Heart left ventricle (tissue), 16 donors: Measurements from ENCODE around the gene MYOF. TPM values are rescaled to one million over a fixed set of nuclear protein-coding genes. Genes with fewer than 3 reads are reported as not detected.

ENCODE experiments used
- ATAC-seq, 4 donors: fragments of 200-7000 bp; cut with Tn5 transposase; one replicate each; pipeline ENCODE4 v1.9.1; 2020 to 2022; ENCODE audit warnings: moderate library complexity in 4 of 4, mild to moderate bottlenecking in 3 of 4, moderate number of reproducible peaks in 1 of 4
- DNase-seq, 5 donors: peaks; one replicate each; pipeline ENCODE4 v3.0.0-alpha.2; 2020
- H3K27ac ChIP-seq, 12 donors: fragments of 200-600 bp; sonication (generic) in 4 of 12; one replicate each; pipeline versions ENCODE4 v1.5.0 to v1.8.0; 2016 to 2022; ENCODE audit warnings: mild to moderate bottlenecking in 2 of 12
- H3K27me3 ChIP-seq, 9 donors: fragments of 200-600 bp; sonication (generic) in 2 of 9; one replicate each; pipeline versions ENCODE4 v1.5.1 to v1.8.0; 2016 to 2022; ENCODE audit warnings: mild to moderate bottlenecking in 3 of 9
- H3K36me3 ChIP-seq, 9 donors: fragments of 200-600 bp; sonication (generic) in 2 of 9; one replicate each; pipeline versions ENCODE4 v1.5.0 to v1.8.0; 2018 to 2022; ENCODE audit warnings: mild to moderate bottlenecking in 2 of 9
- H3K4me1 ChIP-seq, 12 donors: fragments of 200-600 bp; sonication (generic) in 4 of 12; one replicate each; pipeline versions ENCODE4 v1.5.0 to v1.8.0; 2016 to 2022; ENCODE audit warnings: mild to moderate bottlenecking in 3 of 12
- H3K4me3 ChIP-seq, 12 donors: fragments of 200-600 bp; sonication (generic) in 4 of 12; one replicate each; pipeline versions ENCODE4 v1.5.0 to v1.8.0; 2017 to 2022; ENCODE audit warnings: mild to moderate bottlenecking in 9 of 12, moderate library complexity in 4 of 12
- H3K9me3 ChIP-seq, 12 donors: fragments of 200-600 bp; sonication (generic) in 4 of 12; one replicate each; pipeline versions ENCODE4 v1.5.0 to v1.8.0; 2016 to 2022; ENCODE audit warnings: mild to moderate bottlenecking in 1 of 12
- POLR2A ChIP-seq, 2 donors: fragments of 450-650 bp; IDR thresholded peaks; one replicate each; pipeline ENCODE4 v1.6.1; 2017; ENCODE audit warnings: antibody characterized with exemption in 2 of 2, mild to moderate bottlenecking in 2 of 2, moderate library complexity in 2 of 2
- WGBS, 4 donors: extraction: QIAGEN DNeasy Blood & Tissue Kit in 2 of 4; methylation state at CpG; one replicate each; pipeline versions ENCODE4 v1.1.5 to v1.1.7; 2013 to 2018; 5-methylcytosine and 5-hydroxymethylcytosine counted together
- intact Hi-C, 10 donors: fragments of 100-400 bp; cut with DNase I; formaldehyde crosslinking; loops; one replicate each; pipeline versions ENCODE4 v1.11.1 to v1.14.2; 2022
- polyA plus RNA-seq, 2 donors: library from polyadenylated mRNA; stranded (reverse); fragments of 200-250 nt; gene quantifications; one replicate each; pipeline ENCODE4 v1.2.3, GENCODE V29; 2013
- total RNA-seq, 9 donors: library from RNA; depleted of rRNA in 2 of 9; stranded (reverse); fragments of >200 nt in 2 of 9; fragmentation: NEBNext Ultra II Directional in 3 of 9; extraction: Animal tissue kit (Norgen Biotek cat#: 25700) in 3 of 9; gene quantifications; one replicate each; pipeline versions ENCODE4 v1.1.0 to v1.2.4, GENCODE V29; 2016 to 2023
- TF ChIP-seq, protein P1 (sequence below), 12 donors: fragments of 200-600 bp; sonication (generic) in 4 of 12; IDR thresholded peaks; one replicate each; pipeline versions ENCODE4 v1.5.0 to v1.8.0; 2018 to 2022; ENCODE audit warnings: antibody characterized with exemption in 12 of 12, mild to moderate bottlenecking in 5 of 12
- donor health status: ischemic (EF 13 %, LVEDD 7.1; RV severe dilation, severe dysfunction).
- donor health status: healthy with polysubstance abuse.
- donor health status: DM: no; HTN: yes; CAD: no.
- donor health status: DM: no; HTN: no; CAD: no.
- donor health status: ischemic (EF 25% LVEDD 6.9; RV normal size, moderate dysfunction).
- donor health status: ischemic (EF 25% LVEDD 5.7; RV mildly dilated, moderate dysfunction).
- donor health status: healthy.
- donor health status: DM: yes; HTN: yes; CAD: no.
- donor health status: ischemic (EF 35%, LVEDD 5.7; RV mildly dilated, moderate dysfunction).
- donor health status: nonischemic (EF 11% LVEDD 7.7; RV severe dilation, severe dysfunction).
- donor health status: DM: yes; HTN: yes; CAD: no.
- donor health status: PGD.
- donor health status: ischemic (EF 29% LVEDD 5.4; RV normal size, mild dysfunction).
- donor health status: nonischemic (EF 23%, LVEDD 6.1; RV moderate dilation, normal function).

Gene MYOF
- total and polyA plus RNA-seq, 11 donors, result 13.2 to 64.5 (median 21.6) TPM

GRCh38 chr10:93493162-93493561 lies 11.0 kb upstream of the MYOF start:
- no peak for DNase-seq

DNA sequence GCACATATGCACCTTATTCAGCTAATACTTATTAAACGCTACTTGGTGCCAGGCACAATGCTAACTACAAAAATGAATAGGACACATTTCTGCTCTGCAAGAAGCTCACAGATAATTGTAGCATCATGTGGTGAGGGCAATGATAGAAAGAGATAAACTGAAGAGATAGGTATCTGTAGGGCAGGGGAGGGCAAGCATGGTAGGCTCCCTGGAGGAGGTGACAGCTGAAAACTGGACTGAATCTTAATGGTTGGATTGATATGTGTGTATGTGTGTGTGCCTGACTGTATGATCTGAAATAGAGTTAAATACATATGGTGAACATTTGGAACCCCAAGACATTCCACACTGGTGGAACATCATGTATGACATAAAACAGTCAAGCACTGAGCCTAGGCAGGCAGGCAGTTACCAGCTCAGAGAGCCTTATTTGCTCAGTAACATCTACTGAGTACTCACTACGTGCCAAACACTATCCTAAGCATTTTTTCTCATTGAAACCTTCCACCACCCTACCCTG lies 9.5 kb upstream of the MYOF start:
- H3K27ac ChIP-seq, result no peak overlapping the region
- H3K27me3 ChIP-seq, result no peaks in the 10 kb centered on the region
- WGBS, 4 donors, result 76 to 79% (median 78%) methylated on average over 2 of the region's 2 CpGs
- H3K36me3 ChIP-seq, result no peaks in the 10 kb centered on the region
- intact Hi-C loops, result no loop called here
- H3K4me1 ChIP-seq, result peaks cover 0 to 10% (median 5%) of the 10 kb centered on the region in 12 donors
- H3K4me3 ChIP-seq, result no peak overlapping the region
- H3K9me3 ChIP-seq, result no peaks in the 10 kb centered on the region
- ATAC-seq, result no peak
- TF ChIP-seq, protein P1, sequence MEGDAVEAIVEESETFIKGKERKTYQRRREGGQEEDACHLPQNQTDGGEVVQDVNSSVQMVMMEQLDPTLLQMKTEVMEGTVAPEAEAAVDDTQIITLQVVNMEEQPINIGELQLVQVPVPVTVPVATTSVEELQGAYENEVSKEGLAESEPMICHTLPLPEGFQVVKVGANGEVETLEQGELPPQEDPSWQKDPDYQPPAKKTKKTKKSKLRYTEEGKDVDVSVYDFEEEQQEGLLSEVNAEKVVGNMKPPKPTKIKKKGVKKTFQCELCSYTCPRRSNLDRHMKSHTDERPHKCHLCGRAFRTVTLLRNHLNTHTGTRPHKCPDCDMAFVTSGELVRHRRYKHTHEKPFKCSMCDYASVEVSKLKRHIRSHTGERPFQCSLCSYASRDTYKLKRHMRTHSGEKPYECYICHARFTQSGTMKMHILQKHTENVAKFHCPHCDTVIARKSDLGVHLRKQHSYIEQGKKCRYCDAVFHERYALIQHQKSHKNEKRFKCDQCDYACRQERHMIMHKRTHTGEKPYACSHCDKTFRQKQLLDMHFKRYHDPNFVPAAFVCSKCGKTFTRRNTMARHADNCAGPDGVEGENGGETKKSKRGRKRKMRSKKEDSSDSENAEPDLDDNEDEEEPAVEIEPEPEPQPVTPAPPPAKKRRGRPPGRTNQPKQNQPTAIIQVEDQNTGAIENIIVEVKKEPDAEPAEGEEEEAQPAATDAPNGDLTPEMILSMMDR (IDR thresholded peaks at IDR 0.05), result no peak
- no peak for TF ChIP-seq POLR2A (IDR thresholded peaks at IDR 0.05)
- DNase-seq, result no peak

More at GRCh38 chr10:93493162-93493561, 11.0 kb upstream of the MYOF start:
- Histone ChIP-seq H3K27ac (no peak overlapping the region), H3K4me1 (peaks cover 0 to 14% (median 7%) of the 10 kb centered on the region in 12 donors), H3K27me3 (no peaks in the 10 kb centered on the region), H3K9me3 (no peaks in the 10 kb centered on the region), H3K36me3 (no peaks in the 10 kb centered on the region), H3K4me3 (no peak overlapping the region)
- 68 to 77% (median 74%) methylated on average over 3 of the region's 3 CpGs for WGBS, 4 donors
- ATAC-seq, result no peak
- intact Hi-C loops, result no loop called here
- TF ChIP-seq, protein P1 (IDR thresholded peaks at IDR 0.05), result no peak

DNA sequence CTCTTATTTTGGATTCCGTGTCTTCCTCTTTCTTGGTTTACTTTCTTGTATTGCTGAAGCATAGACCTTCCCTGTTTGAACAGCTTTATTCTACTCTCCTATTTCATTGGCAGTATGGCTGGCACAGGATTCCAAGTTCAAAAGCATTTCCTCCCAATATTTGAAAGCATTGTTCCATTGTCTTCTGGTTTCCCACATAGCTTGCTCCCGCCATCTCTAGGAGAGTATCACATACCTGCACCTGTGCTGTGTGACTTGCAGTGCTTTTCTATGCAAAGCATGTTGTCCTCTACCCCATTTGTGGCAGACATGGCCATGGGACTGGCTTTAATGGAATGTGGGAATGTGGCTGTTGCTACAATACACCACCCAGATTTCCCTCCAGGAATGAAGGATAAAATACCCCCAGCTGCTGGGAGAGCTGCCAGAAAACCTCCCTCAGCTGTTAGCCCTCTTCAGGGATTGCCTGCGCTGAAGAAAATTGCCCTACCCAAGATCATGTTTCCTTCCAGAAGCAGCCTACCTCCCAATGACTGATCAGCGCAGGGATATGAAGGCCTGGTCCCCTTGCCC lies 6.9 kb upstream of the MYOF start:
- Histone ChIP-seq H3K27ac (no peak overlapping the region), H3K4me3 (no peak overlapping the region), H3K4me1 (no peaks in the 10 kb centered on the region), H3K36me3 (no peaks in the 10 kb centered on the region), H3K27me3 (no peaks in the 10 kb centered on the region), H3K9me3 (no peaks in the 10 kb centered on the region)
- TF ChIP-seq POLR2A (IDR thresholded peaks at IDR 0.05), result no peak
- TF ChIP-seq, protein P1 (IDR thresholded peaks at IDR 0.05), result no peak
- 82 to 94% (median 84%) methylated on average over 4 of the region's 4 CpGs for WGBS, 4 donors
- ATAC-seq (no peak), DNase-seq (no peak)
- intact Hi-C loops, result no loop called here

GRCh38 chr10:93485690-93486089 lies 3.6 kb upstream of the MYOF start:
- WGBS, 4 donors, result 25 to 52% (median 36%) methylated on average over 1 of the region's 1 CpG
- DNase-seq (no peak), ATAC-seq (no peak)
- intact Hi-C loops, result no loop called here
- H3K4me1 ChIP-seq, result peaks cover 0 to 10% (median 1%) of the 10 kb centered on the region in 12 donors
- H3K27me3 ChIP-seq, result no peaks in the 10 kb centered on the region
- TF ChIP-seq POLR2A (IDR thresholded peaks at IDR 0.05), result no peak
- TF ChIP-seq, protein P1 (IDR thresholded peaks at IDR 0.05), result no peak
- no peaks in the 10 kb centered on the region for H3K36me3 ChIP-seq
- no peak overlapping the region for H3K27ac ChIP-seq
- H3K4me3 ChIP-seq, result no peak overlapping the region
- H3K9me3 ChIP-seq, result no peaks in the 10 kb centered on the region
